Fibroblast of skin of left biceps (primary cell): ENCODE measurements around the gene EZH2.

Source experiments
- DNase-seq, 2 experiments: peaks; one replicate each; pipeline ENCODE4 v3.0.0-alpha.2; 2013; ENCODE audit warnings: low read depth in 2 of 2

Gene EZH2

DNA sequence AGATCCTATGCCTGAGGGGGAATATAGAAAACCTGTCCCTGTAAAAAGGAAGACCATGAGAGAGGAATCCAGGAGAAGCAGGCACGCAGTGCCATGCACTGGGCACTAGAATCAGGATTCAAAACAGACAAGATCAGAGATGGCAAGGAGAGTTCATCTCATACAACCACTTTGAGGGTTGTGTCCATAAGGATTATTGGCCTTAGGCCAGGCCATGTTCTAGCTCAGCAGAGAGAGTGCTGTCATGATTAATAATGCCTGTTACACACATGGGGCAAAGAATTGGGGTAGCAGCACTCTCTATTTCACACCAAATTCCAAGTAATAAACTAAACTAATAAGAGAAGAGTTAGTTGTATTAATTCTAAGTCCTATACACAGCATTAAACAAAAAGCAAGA lies 29.1 kb downstream of the EZH2 start:
- DNase-seq: no peak

DNA sequence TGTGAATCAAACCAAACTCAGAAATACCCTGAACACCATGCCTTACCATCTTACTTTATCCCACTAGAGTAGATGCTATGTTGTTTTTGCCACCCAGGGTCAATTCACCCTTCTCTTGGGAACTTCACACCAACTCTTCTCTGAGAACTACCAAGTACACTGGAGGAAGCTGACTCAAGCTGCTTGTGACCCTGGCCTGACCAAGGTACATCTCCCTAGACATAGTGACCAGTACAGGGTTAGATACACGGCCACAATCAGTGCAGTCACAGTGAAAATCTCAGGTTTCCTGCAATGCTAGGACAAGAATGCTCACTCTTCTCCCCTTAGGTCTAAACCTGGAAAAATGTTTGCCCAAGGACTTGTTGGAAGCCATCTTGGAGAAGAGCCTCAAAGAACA lies 31.8 kb downstream of the EZH2 start:
- DNase-seq: no peak

DNA sequence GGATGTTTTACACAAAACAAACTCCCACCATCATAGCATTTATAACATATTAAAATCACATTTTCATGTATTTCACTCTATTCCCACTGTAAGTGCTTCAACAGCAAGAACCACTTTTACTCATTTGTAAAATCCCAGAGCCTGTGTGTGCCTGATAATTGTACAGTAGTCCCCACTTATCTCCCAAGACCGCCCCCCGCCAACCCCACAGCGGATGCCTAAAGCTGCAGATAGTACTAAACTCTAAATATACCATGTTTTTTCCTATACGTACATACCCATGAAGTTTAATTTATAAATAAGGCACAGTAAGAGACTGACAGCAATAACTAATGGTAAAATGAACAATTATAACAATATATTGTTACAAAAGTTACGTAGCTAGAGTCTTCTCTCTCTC lies 33.5 kb downstream of the EZH2 start:
- no peak for DNase-seq

DNA sequence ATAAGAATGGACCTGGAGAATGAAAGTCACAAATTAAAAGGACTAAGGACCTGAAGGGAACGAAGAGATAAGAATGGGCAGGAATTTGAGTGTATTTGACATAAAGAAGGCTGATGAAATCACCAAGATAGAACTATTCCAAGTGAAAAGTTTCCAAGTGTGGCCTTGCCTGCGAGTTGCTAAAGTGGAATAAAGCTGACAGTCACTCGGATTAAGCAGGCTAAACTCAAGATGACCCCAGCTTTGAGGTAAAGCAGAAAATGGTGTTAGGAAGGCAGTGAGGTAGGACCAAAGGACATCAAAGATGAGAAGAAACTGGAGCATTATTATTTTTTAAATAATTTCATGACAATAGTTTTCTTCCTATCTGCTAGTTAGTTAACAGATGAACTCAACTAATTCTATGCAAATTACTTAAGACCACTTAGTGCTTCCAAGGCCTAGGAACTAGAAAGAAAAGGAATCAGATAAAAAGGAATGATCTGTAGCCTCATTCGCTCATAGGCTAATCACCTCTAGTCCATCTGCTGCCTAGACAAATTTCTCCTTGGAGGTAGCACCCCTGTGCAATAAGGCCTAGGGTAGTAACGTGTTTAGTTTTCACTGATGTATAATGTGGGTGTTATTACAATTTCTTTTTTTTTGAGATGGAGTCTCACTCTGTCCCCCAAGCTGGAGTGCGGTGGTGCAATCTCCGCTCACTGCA lies 34.5 kb downstream of the EZH2 start:
- DNase-seq: no peak

DNA sequence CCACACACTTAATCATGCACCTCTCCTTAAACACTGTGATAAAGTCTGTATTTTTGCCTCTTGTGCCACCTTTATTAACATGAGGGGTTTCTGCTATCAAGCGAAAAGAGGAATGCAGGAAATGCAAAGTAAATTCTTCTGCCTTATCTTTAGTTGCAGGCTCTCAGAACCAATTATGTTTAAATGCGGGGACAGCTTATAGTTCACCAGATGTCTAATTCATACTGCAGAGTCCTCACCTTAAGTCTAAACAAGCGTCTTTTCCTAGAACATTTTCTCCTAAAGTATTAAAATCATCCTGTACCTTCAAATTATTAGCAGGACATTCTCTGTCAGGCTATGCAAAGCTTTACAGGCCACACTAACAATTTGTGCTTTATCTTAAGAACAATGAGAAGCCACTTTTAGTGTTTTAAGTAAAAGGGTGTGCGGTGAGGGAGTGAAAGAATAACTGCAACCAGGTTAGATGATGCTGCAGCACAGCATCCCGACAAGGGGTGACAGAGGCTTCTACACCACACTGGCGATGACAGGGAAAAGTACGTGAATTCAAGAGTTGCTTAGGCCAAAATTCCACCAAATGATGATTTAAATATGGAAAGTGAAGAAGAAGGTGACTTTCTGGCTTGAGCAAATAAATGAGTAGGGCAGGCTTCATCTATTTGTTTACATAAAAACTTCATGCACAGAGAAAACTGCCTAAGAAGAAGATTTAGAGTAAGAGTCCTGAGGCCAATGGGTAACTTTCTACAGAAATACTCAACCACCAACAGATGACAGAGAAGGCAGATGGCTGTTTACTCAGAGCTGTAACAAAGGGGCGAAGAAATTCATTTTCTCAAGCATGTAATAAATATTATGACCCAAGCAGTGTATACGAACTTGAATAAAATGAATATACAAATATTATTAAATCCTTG lies 36.0 kb downstream of the EZH2 start:
- no peak for DNase-seq

DNA sequence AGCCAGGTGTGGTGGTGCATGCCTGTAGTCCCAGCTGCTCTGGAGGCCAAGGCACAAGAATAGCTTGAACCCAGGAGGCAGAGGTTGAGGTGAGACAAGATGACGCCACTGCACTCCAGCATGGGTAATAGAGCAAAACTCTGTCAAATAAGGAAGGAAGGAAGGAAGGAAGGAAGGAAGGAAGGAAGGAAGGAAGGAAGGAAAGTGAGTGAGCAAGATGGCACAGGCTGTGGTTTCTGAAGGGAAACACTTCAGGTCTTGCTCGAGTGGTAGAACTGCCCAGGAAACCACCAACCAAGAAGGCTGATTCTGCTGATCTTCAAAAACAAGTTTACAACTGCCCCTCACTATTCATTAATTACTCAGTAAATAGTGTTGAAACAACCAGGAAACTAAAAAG lies 45.2 kb downstream of the EZH2 start:
- DNase-seq: no peak

DNA sequence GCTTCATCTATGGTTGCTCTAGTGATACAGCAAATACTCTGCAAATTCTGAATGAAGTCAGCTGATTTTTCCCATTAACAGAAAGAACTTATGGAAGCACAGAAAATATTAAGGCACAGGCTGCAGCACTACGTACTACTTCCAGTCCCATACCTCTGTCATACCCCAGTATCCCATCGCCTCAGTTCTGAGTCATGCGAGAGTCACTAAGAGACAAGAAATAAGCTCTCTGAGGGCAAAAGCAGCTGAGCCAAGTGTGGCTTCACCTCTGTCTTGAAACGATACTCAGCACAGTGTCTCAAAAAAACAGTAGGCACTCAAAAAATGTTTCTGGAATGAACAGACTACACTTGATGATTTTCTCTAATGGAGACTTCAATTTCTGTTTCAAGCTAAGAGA lies 48.2 kb downstream of the EZH2 start:
- no peak for DNase-seq

DNA sequence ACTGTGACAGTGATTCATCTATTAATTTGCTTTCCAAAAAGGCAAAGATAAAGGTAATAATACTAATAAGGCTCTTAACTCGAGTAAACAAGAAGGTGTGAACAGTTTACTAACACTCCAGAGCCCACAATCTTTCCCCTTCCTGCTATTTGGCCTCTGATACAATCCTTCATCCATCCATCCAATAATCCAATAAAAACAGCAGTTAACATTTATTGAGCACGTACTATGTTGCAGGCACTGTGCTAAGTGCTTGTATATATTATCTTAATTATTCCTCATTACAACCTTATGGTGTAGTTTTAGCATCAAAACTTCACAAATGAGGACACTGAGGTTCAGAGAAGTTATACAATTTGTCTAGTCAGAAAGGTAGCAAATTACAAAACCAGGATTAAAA lies 49.5 kb downstream of the EZH2 start:
- no peak for DNase-seq

DNA sequence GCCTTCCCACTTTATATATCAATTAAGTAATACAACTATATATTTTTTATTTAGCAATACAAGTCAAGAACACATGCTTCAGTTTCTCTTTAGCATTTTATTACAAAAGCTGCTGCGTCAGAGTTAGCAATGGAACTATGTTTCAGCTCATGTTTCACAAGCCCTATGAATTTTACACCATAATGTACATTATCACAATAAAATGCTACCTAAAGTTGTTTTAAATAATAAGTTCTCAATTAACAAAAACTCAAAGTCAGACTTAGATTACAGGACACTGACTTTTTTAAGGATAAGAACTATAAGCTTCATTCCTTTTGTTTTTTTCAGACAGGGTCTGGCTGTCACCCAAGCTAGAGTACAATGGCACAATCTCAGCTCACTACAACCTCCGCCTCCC lies 52.3 kb downstream of the EZH2 start:
- no peak for DNase-seq

DNA sequence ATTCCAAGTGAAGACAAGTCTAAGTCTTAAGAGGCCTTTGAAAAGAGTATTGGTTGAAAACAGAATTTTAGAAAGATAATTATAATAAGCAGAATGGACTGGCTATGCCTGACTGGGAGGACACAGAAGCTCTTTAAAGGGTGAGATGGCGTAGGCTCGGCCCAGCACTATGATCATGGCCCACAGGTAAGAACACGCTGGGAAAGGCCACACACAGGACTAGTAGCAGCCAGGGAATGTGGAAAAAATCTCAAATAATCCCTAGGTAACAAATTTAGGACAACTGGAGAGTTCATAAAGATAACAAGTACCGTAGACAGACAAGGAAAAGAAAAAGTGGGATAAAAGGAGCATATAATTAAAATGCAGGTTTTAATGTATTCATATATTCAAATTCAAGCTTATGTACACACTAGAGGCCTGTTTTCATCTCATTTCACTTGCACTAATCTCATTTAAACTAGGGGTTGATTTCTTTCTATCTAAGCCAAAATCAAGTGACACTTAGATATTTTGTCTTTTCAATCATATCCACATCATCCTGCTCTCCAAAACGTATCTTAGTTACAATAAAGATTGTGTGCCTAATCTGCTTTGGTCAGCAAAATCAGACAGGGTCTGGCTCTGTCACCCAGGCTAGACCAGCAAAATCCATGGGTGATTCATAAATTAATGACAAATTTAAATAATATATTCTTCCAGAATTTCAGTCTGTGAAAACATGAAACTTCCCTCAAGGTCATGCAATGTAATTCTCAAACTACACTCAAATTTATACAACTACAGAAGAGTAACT lies 53.0 kb downstream of the EZH2 start:
- DNase-seq: no peak

DNA sequence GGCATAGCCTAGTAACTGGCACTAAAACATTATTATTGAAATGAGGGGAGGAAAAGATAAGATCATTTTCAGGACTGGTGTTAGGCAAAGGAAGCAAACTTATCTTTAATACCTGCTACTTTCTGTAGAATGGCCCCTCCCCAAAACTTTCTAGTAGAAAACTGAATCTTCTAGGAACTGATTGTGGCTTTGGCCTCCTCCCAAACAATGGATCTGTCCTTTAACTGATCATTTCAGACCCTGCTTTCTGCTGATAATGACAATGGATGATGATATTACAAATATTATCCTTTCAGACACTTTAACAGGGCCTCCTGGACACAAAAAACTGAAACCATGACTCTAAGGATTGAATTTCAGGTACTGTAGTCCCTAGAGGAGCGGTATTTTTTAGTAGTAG lies 55.1 kb downstream of the EZH2 start:
- DNase-seq: no peak

DNA sequence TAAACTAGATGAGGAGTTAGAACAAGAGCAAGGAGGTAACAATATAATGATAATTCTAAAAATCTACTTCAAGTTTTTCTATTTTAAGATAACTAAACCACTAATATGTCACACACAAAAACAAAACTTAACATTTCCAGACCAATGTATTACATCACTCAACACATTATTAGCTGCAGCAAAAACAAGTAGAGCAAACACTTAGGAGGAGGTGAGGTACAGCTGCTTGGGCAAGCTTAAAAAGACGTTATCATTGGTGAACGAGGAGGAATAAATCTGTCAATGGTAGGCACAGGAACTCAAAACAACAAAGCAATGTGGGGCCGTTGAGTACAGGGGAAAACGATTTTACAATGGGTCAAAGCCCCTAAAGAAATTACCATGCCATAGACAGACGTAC lies 58.8 kb downstream of the EZH2 start:
- DNase-seq: no peak

DNA sequence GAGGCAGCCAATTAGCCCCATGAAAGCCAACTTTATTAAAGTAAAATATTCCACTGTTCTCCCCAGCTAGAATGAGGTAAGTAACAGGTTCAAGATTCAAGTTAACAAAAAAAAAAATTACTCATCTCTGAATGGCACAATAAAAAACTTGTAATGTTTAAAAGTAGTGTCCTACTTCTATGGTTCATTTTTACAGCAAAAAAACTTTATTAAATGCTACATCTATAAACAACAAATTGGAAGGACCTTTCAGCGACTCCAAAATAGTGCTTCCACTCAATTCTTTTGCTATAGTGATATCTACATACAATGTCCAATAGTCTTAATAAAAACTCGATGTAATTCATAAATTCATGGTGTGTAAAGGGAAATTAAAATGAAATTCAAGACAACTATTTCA lies 59.2 kb downstream of the EZH2 start:
- no peak for DNase-seq

DNA sequence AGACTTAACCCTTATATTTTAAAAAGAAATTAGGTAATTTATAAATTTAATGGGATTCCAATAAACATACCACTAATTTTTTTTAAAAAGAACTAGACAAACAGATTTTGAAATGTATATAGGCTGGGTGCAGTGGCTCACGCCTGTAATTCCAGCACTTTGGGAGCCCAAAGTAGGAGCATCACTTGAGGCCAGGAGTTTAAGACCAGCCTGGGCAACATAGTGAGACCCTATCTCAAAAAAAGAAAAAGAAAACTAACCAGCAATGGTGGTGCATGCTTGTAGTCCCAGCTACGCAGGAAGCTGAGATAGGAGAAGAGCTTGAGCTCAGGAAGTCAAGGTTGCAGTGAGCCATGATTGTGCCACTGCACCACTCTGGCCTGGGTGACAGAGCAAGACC lies 62.7 kb downstream of the EZH2 start:
- no peak for DNase-seq

DNA sequence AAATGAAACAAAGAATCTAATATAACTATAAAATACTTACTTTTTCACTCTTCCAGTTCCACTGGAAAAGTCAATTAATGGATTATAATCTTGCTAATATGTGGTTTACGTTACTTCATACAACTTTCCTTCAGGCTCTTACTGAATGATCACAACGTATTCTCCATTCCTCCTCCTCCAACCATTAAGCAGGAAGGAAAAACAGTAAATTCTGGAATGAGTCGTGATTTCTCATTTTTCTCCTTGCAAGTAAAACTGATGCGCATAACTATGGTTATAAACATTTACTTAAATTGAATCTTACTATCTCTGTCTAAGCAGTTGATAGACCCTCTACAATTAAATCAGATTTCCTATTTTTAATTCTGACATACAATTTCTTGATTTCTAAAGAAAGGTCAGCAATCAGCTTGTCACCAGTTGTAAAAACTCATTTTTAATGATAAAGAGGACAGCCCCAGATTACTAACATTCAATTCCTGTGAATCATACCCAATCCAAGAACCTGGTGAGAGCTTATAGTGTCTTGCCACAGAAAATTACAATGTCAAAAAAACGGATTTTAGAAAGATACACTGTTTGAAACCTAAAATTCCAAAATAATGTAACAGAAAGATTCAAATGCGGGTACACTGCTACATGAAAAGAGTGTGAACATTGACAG lies 64.3 kb downstream of the EZH2 start:
- peak; percentile 19 for DNase-seq

DNA sequence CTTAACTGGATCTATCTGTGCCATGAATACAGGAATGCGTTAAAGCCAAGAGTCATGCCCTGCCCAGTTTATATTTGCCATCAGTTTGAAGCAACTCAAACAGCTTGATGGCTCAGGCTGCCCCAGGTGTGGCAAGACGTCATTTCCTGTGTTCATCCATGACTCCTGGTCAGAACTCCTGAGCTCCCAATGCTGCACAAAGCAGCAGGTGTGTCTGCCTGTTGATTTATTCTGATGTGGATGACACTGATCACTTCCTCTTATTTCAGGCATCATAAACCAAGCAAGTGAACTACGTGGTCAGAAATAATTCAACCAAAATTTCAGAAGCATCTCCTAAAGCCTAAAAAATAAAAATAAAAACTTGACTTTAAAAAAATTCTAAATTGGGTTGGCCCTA lies 68.5 kb downstream of the EZH2 start:
- no peak for DNase-seq

DNA sequence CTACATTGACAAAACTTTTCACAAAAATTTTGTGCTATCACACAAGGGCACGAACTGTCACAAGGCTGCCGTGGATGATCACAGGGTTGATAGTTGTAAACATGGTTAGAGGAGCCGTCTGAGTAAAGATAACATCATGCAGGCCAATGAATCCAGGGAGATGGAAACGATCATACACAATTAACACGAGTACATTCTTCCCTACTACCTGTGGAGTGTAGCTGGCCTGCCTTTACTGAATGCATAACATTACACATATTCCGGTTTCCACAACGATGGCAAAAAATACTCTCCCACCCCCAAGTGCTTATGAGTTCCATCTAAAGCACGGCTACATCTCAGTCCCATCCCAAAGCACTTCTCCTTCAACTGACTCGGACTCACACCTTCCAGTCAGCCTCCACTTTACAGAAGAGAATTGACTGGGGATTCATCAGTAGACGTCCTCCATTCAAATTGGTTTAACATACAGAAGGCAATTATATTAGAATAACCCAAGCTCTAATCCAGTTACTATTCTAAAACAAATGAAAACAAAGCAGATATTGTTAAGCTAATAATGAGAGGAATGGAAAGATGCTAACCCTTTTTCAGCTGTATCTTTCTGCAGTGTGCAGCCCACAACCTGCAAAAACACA lies 69.0 kb downstream of the EZH2 start:
- DNase-seq: no peak

DNA sequence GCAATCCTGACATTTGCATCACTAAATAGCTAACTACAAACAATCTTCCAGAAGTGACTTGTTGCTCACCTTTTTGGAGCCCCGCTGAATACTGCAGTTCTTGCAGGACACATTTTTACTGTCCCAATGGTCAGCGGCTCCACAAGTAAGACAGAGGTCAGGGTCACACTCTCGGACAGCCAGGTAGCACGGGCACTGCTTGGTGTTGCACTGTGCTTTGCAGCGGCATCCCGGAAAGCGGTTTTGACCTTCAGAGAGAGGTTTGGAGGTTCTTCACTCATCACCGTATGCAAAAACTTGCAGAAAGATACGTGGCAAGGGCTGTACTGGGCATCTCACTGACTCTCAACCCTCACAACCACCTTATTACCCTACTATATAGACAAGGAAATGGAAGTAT lies 70.2 kb downstream of the EZH2 start:
- no peak for DNase-seq

DNA sequence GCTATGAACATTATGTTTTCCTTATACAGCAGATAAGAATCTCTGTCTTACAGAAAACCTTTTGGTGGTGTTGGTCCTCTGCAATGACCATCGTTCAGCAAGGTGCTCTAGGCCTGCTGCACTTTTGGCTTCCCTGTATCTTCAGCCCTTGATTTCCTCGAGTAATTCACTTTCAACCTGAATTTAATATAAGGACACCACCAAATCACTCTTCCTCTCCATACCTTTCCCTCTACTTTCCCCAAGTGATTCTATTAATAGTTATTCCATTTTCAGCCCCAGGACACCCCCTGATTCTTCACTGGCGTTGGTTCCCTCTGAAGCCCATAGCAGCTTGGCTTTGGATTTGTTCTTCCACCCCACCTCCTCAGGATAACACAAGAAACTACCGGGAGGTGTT lies 72.2 kb downstream of the EZH2 start:
- DNase-seq: no peak

DNA sequence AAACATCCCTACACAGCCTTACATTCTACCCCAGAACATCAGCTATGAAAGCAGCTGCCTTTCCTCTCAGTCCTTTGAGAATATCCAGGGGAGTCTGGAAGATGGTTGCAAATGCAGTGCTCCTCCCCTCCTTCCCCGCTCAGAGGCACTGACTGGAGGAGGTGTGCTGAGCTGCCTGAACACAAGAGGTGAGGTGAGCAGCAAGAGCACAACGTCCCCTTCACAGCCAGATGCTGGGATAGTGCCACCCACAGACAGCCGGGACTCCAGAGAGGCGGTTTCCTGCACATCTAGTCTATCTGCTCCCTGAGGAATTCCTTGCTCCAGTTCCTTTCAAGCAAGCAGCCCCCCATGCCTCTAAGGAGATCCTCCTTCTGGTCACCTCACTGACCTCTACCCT lies 74.2 kb downstream of the EZH2 start:
- no peak for DNase-seq

DNA sequence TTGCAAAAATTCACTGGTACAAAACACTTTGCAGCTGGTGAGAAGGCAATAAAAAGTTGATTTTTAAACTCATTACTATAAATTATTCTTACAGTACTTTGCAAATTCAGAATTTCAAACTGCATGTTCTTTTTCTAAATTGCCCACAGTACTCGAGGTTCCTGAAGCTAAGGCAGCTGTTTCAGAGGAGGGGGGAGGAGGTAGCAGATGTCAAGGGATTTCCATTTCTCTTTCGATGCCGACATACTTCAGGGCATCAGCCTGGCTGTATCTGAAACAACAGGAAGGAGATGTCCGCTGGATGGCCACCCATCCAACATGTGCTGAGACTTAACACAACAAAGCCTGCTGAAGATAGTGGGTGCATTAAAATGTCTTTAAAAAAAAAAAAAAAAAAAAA lies 76.7 kb downstream of the EZH2 start:
- DNase-seq: no peak

DNA sequence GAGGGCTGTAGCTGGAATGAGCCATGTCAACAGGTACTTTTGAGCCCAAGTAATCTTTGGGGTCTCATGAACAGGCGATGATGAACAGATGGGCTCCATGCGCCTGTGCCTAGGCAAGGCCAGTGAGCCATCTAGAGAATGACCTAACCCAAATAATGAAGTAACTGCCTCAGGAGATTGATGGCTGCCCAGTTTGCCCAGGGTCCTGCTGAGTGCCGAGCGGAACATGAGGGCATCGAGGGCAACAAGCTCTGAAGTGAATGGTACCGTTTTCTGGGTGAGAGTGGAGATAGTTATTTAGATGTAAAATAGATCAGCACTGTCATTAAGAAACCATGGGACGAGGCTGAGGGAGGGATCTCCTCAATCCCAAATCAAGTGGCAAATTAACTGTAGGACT lies 77.9 kb downstream of the EZH2 start:
- DNase-seq: no peak
